Measurements from ENCODE around the gene RAD51C.
A peak's percentile ranks its signal among the peaks of the same experiment; 100 is the strongest.

The RAD51C gene

GRCh38 chr17:58694826-58695225 is 2.4 kb downstream of the RAD51C start:
- TF ChIP-seq, protein P1, sequence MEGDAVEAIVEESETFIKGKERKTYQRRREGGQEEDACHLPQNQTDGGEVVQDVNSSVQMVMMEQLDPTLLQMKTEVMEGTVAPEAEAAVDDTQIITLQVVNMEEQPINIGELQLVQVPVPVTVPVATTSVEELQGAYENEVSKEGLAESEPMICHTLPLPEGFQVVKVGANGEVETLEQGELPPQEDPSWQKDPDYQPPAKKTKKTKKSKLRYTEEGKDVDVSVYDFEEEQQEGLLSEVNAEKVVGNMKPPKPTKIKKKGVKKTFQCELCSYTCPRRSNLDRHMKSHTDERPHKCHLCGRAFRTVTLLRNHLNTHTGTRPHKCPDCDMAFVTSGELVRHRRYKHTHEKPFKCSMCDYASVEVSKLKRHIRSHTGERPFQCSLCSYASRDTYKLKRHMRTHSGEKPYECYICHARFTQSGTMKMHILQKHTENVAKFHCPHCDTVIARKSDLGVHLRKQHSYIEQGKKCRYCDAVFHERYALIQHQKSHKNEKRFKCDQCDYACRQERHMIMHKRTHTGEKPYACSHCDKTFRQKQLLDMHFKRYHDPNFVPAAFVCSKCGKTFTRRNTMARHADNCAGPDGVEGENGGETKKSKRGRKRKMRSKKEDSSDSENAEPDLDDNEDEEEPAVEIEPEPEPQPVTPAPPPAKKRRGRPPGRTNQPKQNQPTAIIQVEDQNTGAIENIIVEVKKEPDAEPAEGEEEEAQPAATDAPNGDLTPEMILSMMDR (IDR thresholded peaks at IDR 0.05; ENCODE audit: extremely low read depth, insufficient read depth, missing control alignments) = no peak
- in situ Hi-C loops (cut with MboI; ENCODE audit: low pct_unique_long_range_greater_than_20kb, low sequenced_read_pairs, unreplicated experiment) = no loop called here
- DNase-seq (ENCODE audit: low spot score) = no peak

DNA sequence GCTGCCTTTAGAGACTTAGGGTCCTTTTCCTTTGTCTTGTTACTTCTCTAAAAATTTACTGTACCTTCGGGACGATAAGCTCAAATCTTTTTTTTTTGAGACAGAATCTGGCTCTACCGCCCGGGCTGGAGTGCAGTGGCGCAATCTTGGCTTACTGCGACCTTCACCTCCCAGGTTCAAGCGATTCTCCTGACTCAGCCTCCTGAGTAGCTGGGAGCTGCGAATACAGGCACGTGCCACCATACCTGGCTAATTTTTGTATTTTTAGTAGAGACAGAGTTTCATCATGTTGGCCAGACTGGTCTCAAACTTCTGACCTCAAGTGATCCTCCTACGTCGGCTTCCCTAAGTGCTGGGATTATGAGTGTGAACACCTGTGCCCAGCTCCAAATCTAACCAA is 7.4 kb downstream of the RAD51C start:
- DNase-seq (ENCODE audit: low spot score) = no peak
- TF ChIP-seq, protein P1 (IDR thresholded peaks at IDR 0.05; ENCODE audit: extremely low read depth, insufficient read depth, missing control alignments) = no peak
- in situ Hi-C loops (cut with MboI; ENCODE audit: low pct_unique_long_range_greater_than_20kb, low sequenced_read_pairs, unreplicated experiment) = no loop called here

GRCh38 chr17:58702045-58702476 is 9.7 kb downstream of the RAD51C start:
- TF ChIP-seq, protein P1 (IDR thresholded peaks at IDR 0.05; ENCODE audit: extremely low read depth, insufficient read depth, missing control alignments) = no peak
- peak; percentile 29 for DNase-seq (ENCODE audit: low spot score)
- in situ Hi-C loops (cut with MboI; ENCODE audit: low pct_unique_long_range_greater_than_20kb, low sequenced_read_pairs, unreplicated experiment) = no loop called here

DNA sequence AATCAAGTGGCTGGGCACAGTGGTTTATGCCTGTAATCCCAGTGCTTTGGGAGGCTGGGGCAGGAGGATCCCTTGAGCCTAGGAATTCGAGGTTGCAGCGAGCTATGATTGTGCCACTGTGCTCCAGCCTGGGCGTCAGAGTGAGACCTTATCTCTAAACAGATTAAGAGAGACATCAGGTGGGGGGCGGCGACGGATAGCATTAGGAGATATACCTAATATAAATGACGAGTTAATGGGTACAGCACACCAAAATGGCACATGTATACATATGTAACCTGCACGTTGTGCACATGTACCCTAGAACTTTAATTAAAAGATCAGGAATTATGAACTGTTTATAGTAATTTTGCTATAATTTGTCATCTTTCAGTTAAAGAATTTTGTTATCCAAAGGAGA is 10.3 kb downstream of the RAD51C start:
- in situ Hi-C loops (cut with MboI; ENCODE audit: low pct_unique_long_range_greater_than_20kb, low sequenced_read_pairs, unreplicated experiment) = no loop called here
- no peak for DNase-seq (ENCODE audit: low spot score)
- TF ChIP-seq, protein P1 (IDR thresholded peaks at IDR 0.05; ENCODE audit: extremely low read depth, insufficient read depth, missing control alignments) = no peak

- TF ChIP-seq, protein P1 (IDR thresholded peaks at IDR 0.05; ENCODE audit: extremely low read depth, insufficient read depth, missing control alignments) = no peak
- in situ Hi-C loops (cut with MboI; ENCODE audit: low pct_unique_long_range_greater_than_20kb, low sequenced_read_pairs, unreplicated experiment) = no loop called here
- no peak for DNase-seq (ENCODE audit: low spot score)
Observed at GRCh38 chr17:58703137-58703915, 10.9 kb downstream of the RAD51C start.

DNA sequence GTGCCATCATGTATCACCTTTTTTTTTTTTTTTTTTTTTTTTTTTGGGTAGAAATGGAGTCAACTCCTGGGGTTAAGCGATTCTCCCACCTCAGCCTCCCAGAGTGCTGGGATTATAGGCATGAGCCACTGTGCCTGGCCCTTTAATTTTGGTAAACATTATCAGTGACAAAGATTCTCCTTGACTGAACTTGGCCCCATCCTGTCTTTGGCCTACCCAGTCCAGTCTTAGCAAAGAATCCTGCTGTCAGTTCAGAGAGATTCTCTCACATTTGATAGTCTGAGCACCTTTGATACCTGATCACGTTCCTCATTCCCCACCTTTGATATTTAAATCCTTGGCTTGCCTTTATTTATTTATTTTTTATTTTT is 11.5 kb downstream of the RAD51C start:
- TF ChIP-seq, protein P1 (IDR thresholded peaks at IDR 0.05; ENCODE audit: extremely low read depth, insufficient read depth, missing control alignments) = no peak
- in situ Hi-C loops (cut with MboI; ENCODE audit: low pct_unique_long_range_greater_than_20kb, low sequenced_read_pairs, unreplicated experiment) = no loop called here

More for the DNA sequence above, 11.5 kb downstream of the RAD51C start:
- no peak for DNase-seq (ENCODE audit: low spot score)

All from GM13977 (cell line).